OCI-LY3 (cell line): ENCODE data around the gene CAPN14.

Source experiments
- H2AFZ ChIP-seq: fragments of 200-600, 300-600 bp; shearing (Covaris generic); 2 replicates; pipeline ENCODE4 v1.6.0; 2014; ENCODE audit warnings: antibody characterized with exemption, low read depth, low read length
- H3K27ac ChIP-seq: fragments of 200-600, 300-600 bp; sonication (generic); 2 replicates; pipeline ENCODE4 v1.5.1; 2014; ENCODE audit warnings: mild to moderate bottlenecking, low read length, moderate library complexity, mixed read lengths
- H3K27me3 ChIP-seq: fragments of 200-600, 300-600 bp; sonication (generic); 2 replicates; pipeline ENCODE4 v1.6.1; 2014; ENCODE audit warnings: low read depth, low read length, mixed read lengths
- H3K36me3 ChIP-seq: fragments of 200-600, 300-600 bp; sonication (generic); replicated peaks from 2 replicates; pipeline ENCODE3; 2014; ENCODE audit warnings: low read depth, low read length, mixed read lengths
- H3K4me1 ChIP-seq: fragments of 300-600, 200-600 bp; sonication (generic); 2 replicates; pipeline ENCODE4 v1.6.1; 2014; ENCODE audit warnings: low read length, mixed read lengths
- H3K4me2 ChIP-seq: fragments of 200-600, 300-600 bp; sonication (generic); 2 replicates; pipeline ENCODE4 v1.6.1; 2014; ENCODE audit warnings: low read length, mixed read lengths
- H3K4me3 ChIP-seq: fragments of 300-600, 200-600 bp; sonication (generic); 2 replicates; pipeline ENCODE4 v1.5.1; 2014; ENCODE audit warnings: antibody characterized with exemption, mild to moderate bottlenecking, low read length, moderate library complexity
- H3K79me2 ChIP-seq: fragments of 300-600, 200-600 bp; shearing (Covaris generic); 2 replicates; pipeline ENCODE4 v1.6.1; 2014; ENCODE audit warnings: mild to moderate bottlenecking, low read length, mixed read lengths
- H3K9ac ChIP-seq: fragments of 300-600, 200-600 bp; shearing (Covaris generic); 2 replicates; pipeline ENCODE4 v1.6.0; 2014; ENCODE audit warnings: mild to moderate bottlenecking, low read length, moderate library complexity
- H3K9me3 ChIP-seq: fragments of 200-600, 300-600 bp; shearing (Covaris generic); 2 replicates; pipeline ENCODE4 v1.6.1; 2014; ENCODE audit warnings: low read length, mixed read lengths; ENCODE audit not compliant: insufficient read depth
- H4K20me1 ChIP-seq: fragments of 200-600, 300-600 bp; sonication (generic); 2 replicates; pipeline ENCODE4 v1.6.1; 2016; ENCODE audit warnings: low read length, mixed read lengths; ENCODE audit not compliant: insufficient read depth
- EZH2phosphoT487 ChIP-seq: fragments of 200-600 bp; shearing (Covaris generic); IDR thresholded peaks from 2 replicates; pipeline ENCODE4 v1.6.1; 2018; ENCODE audit warnings: antibody characterized with exemption, mixed run types, low read depth
- TF ChIP-seq, protein P1 (sequence below): fragments of 200-600, 300-600 bp; sonication (generic); IDR thresholded peaks from 2 replicates; pipeline ENCODE4 v1.5.1; 2014; ENCODE audit warnings: antibody characterized with exemption, low read length, low read depth

The CAPN14 gene

GRCh38 chr2:31238906-31239592 lies 21.7 kb upstream of the CAPN14 start:
- peaks cover 33% of the 10 kb centered on the region for H3K4me1 ChIP-seq
- no peaks in the 10 kb centered on the region for H3K36me3 ChIP-seq
- H3K9me3 ChIP-seq: no peaks in the 10 kb centered on the region
- H2AFZ ChIP-seq: no peak overlapping the region
- no peak overlapping the region for H3K27ac ChIP-seq
- peaks cover 6% of the 10 kb centered on the region; the same call in 1 of the 2 replicates for H3K79me2 ChIP-seq
- H3K4me3 ChIP-seq: no peak overlapping the region
- TF ChIP-seq, protein P1, sequence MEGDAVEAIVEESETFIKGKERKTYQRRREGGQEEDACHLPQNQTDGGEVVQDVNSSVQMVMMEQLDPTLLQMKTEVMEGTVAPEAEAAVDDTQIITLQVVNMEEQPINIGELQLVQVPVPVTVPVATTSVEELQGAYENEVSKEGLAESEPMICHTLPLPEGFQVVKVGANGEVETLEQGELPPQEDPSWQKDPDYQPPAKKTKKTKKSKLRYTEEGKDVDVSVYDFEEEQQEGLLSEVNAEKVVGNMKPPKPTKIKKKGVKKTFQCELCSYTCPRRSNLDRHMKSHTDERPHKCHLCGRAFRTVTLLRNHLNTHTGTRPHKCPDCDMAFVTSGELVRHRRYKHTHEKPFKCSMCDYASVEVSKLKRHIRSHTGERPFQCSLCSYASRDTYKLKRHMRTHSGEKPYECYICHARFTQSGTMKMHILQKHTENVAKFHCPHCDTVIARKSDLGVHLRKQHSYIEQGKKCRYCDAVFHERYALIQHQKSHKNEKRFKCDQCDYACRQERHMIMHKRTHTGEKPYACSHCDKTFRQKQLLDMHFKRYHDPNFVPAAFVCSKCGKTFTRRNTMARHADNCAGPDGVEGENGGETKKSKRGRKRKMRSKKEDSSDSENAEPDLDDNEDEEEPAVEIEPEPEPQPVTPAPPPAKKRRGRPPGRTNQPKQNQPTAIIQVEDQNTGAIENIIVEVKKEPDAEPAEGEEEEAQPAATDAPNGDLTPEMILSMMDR: no peak
- TF ChIP-seq EZH2phosphoT487: no peak
- no peak overlapping the region for H3K9ac ChIP-seq
- H3K4me2 ChIP-seq: no peak overlapping the region
- no peaks in the 10 kb centered on the region for H4K20me1 ChIP-seq
- no peaks in the 10 kb centered on the region for H3K27me3 ChIP-seq

- TF ChIP-seq, protein P1: no peak
- no peak for TF ChIP-seq EZH2phosphoT487
- Histone ChIP-seq H3K9me3 (no peaks in the 10 kb centered on the region), H3K4me2 (no peak overlapping the region), H4K20me1 (no peaks in the 10 kb centered on the region), H3K27ac (no peak overlapping the region), H3K9ac (no peak overlapping the region), H3K4me1 (peaks cover 36% of the 10 kb centered on the region), H3K79me2 (peaks cover 6% of the 10 kb centered on the region; the same call in 1 of the 2 replicates), H3K4me3 (no peak overlapping the region), H3K27me3 (no peaks in the 10 kb centered on the region), H2AFZ (no peak overlapping the region), H3K36me3 (no peaks in the 10 kb centered on the region)
Observed at GRCh38 chr2:31238126-31238905, 21.0 kb upstream of the CAPN14 start.

DNA sequence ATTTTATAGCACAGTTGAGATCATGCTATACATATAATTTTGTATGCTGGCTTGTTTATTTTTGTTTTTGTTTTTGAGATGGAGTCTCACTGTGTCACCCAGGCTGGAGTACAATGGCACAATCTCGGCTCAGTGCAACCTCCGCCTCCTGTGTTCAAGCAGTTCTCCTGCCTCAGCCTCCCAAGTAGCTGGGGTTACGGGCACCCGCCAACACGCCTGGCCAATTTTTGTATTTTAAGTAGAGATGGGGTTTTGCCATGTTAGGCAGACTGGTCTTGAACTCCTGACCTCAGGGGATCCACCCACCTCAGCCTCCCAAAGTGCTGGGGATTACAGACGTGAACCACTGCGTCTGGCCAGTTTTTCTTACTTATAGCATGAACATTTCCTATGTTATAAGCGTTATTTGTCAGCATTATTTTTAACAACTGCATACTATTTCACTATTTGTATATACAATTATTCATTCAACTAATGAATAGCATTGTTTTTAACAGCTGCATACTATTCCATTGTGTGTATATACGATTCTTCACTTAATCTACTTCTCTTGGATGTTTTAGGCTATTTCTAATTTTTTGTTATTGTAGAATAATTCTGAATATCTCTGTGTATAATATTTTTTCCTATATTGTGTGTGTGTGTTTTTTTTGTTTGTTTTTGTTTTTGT lies 20.2 kb upstream of the CAPN14 start:
- peaks cover 43% of the 10 kb centered on the region for H3K4me1 ChIP-seq
- H3K4me2 ChIP-seq: no peak overlapping the region
- H3K36me3 ChIP-seq: no peaks in the 10 kb centered on the region
- no peak overlapping the region for H3K9ac ChIP-seq
- H3K27me3 ChIP-seq: no peaks in the 10 kb centered on the region
- H3K9me3 ChIP-seq: no peaks in the 10 kb centered on the region
- H2AFZ ChIP-seq: no peak overlapping the region
- peaks cover 6% of the 10 kb centered on the region; the same call in 1 of the 2 replicates for H3K79me2 ChIP-seq
- no peaks in the 10 kb centered on the region for H4K20me1 ChIP-seq
- TF ChIP-seq, protein P1: no peak
- no peak for TF ChIP-seq EZH2phosphoT487
- no peak overlapping the region for H3K27ac ChIP-seq
- no peak overlapping the region for H3K4me3 ChIP-seq
